Measurements from ENCODE around the gene CACNA1I. TPM values are rescaled to one million over a fixed set of nuclear protein-coding genes. Genes with fewer than 3 reads are reported as not detected.

Gene CACNA1I
- total RNA-seq, 1 donor from 2014 or later, result 0.02 TPM

GRCh38 chr22:39595622-39596172 lies 25.1 kb downstream of the CACNA1I start:
- DNase-seq (ENCODE audit: low spot score), result no peak
- peaks cover 27% of the 10 kb centered on the region for H3K27me3 Mint-ChIP-seq (ENCODE audit: low read depth)
- no peaks in the 10 kb centered on the region for H3K9me3 Mint-ChIP-seq (ENCODE audit: low read depth)
- no peak for TF ChIP-seq CTCF (IDR thresholded peaks at IDR 0.05)
- H3K36me3 Mint-ChIP-seq (ENCODE audit: low read depth), result no peaks in the 10 kb centered on the region
- H3K4me1 Mint-ChIP-seq (ENCODE audit: low read depth), result peaks cover 18% of the 10 kb centered on the region
- H3K4me3 Mint-ChIP-seq (ENCODE audit: unreplicated experiment), result no peak overlapping the region
- H3K27ac Mint-ChIP-seq (ENCODE audit: unreplicated experiment), result no peak overlapping the region

GRCh38 chr22:39596601-39597000 lies 26.0 kb downstream of the CACNA1I start:
- Mint-ChIP-seq H3K4me1 (ENCODE audit: low read depth) (peaks cover 18% of the 10 kb centered on the region), H3K27me3 (ENCODE audit: low read depth) (peaks cover 36% of the 10 kb centered on the region), H3K36me3 (ENCODE audit: low read depth) (no peaks in the 10 kb centered on the region), H3K9me3 (ENCODE audit: low read depth) (no peaks in the 10 kb centered on the region), H3K27ac (ENCODE audit: unreplicated experiment) (no peak overlapping the region), H3K4me3 (ENCODE audit: unreplicated experiment) (no peak overlapping the region)
- TF ChIP-seq CTCF (IDR thresholded peaks at IDR 0.05), result no peak
- DNase-seq (ENCODE audit: low spot score), result no peak

- Mint-ChIP-seq H3K4me1 (ENCODE audit: low read depth) (peaks cover 15% of the 10 kb centered on the region), H3K4me3 (ENCODE audit: unreplicated experiment) (no peak overlapping the region), H3K27ac (ENCODE audit: unreplicated experiment) (no peak overlapping the region), H3K9me3 (ENCODE audit: low read depth) (peaks cover 2% of the 10 kb centered on the region), H3K27me3 (ENCODE audit: low read depth) (peaks cover 40% of the 10 kb centered on the region), H3K36me3 (ENCODE audit: low read depth) (no peaks in the 10 kb centered on the region)
- no peak for DNase-seq (ENCODE audit: low spot score)
- TF ChIP-seq CTCF (IDR thresholded peaks at IDR 0.05), result no peak
Measured at GRCh38 chr22:39597236-39597869, 26.8 kb downstream of the CACNA1I start.

- Mint-ChIP-seq H3K4me3 (ENCODE audit: unreplicated experiment) (no peak overlapping the region), H3K36me3 (ENCODE audit: low read depth) (peaks cover 3% of the 10 kb centered on the region), H3K27ac (ENCODE audit: unreplicated experiment) (no peak overlapping the region), H3K27me3 (ENCODE audit: low read depth) (peaks cover 44% of the 10 kb centered on the region), H3K4me1 (ENCODE audit: low read depth) (peaks cover 5% of the 10 kb centered on the region), H3K9me3 (ENCODE audit: low read depth) (peaks cover 8% of the 10 kb centered on the region)
- no peak for TF ChIP-seq CTCF (IDR thresholded peaks at IDR 0.05)
- DNase-seq (ENCODE audit: low spot score), result no peak
Measured at GRCh38 chr22:39598017-39598965, 27.7 kb downstream of the CACNA1I start.

GRCh38 chr22:39600491-39601179 lies 30.1 kb downstream of the CACNA1I start:
- no peak for DNase-seq (ENCODE audit: low spot score)
- Mint-ChIP-seq H3K4me3 (ENCODE audit: unreplicated experiment) (no peak overlapping the region), H3K9me3 (ENCODE audit: low read depth) (peaks cover 16% of the 10 kb centered on the region), H3K4me1 (ENCODE audit: low read depth) (no peaks in the 10 kb centered on the region), H3K27me3 (ENCODE audit: low read depth) (peaks cover 54% of the 10 kb centered on the region), H3K36me3 (ENCODE audit: low read depth) (peaks cover 7% of the 10 kb centered on the region), H3K27ac (ENCODE audit: unreplicated experiment) (no peak overlapping the region)
- TF ChIP-seq CTCF (IDR thresholded peaks at IDR 0.05), result no peak
